Effector memory CD4-positive, alpha-beta T cell (primary cell): ENCODE measurements around the gene RALA.
A peak's percentile ranks its signal among the peaks of the same experiment; 100 is the strongest.

Experiments used
- DNase-seq, 3 donors: peaks; one replicate each; pipeline ENCODE4 v3.0.0-alpha.2; 2020
- H3K27ac ChIP-seq: 2 replicates; pipeline ENCODE4 v1.7.0; 2013; ENCODE audit warnings: mild to moderate bottlenecking, low read length, moderate library complexity; ENCODE audit not compliant: insufficient read depth, poor library complexity, severe bottlenecking
- H3K27me3 ChIP-seq: replicated peaks from 2 replicates; pipeline ENCODE4 v1.7.0; 2013; ENCODE audit warnings: mild to moderate bottlenecking, low read length; ENCODE audit not compliant: insufficient read depth, control insufficient read depth, poor library complexity, severe bottlenecking
- H3K36me3 ChIP-seq: 2 replicates; pipeline ENCODE4 v1.7.0; 2013; ENCODE audit warnings: mild to moderate bottlenecking, low read length, moderate library complexity; ENCODE audit not compliant: control insufficient read depth, insufficient read depth
- H3K4me1 ChIP-seq: 2 replicates; pipeline ENCODE4 v1.7.0; 2013; ENCODE audit warnings: low read length, mild to moderate bottlenecking; ENCODE audit not compliant: control insufficient read depth, insufficient read depth, poor library complexity, severe bottlenecking
- H3K4me3 ChIP-seq: 2 replicates; pipeline ENCODE4 v1.7.0; 2013; ENCODE audit warnings: low read length, low read depth, mild to moderate bottlenecking; ENCODE audit not compliant: insufficient read depth, poor library complexity, severe bottlenecking
- H3K9me3 ChIP-seq: 2 replicates; pipeline ENCODE4 v1.7.0; 2013; ENCODE audit warnings: mild to moderate bottlenecking, low read length, moderate library complexity; ENCODE audit not compliant: control insufficient read depth

The RALA gene

GRCh38 chr7:39592586-39592985, 30.8 kb upstream of the RALA start:
- H3K27me3 ChIP-seq: no peaks in the 10 kb centered on the region
- H3K27ac ChIP-seq: no peak overlapping the region
- H3K36me3 ChIP-seq: no peaks in the 10 kb centered on the region
- no peak for DNase-seq
- H3K4me3 ChIP-seq: no peak overlapping the region
- peaks cover 14% of the 10 kb centered on the region for H3K4me1 ChIP-seq
- no peaks in the 10 kb centered on the region for H3K9me3 ChIP-seq

GRCh38 chr7:39594988-39595620, 28.3 kb upstream of the RALA start:
- H3K4me3 ChIP-seq: no peak overlapping the region
- H3K27ac ChIP-seq: no peak overlapping the region
- no peaks in the 10 kb centered on the region for H3K27me3 ChIP-seq
- H3K36me3 ChIP-seq: no peaks in the 10 kb centered on the region
- peaks cover 2% of the 10 kb centered on the region for H3K4me1 ChIP-seq
- H3K9me3 ChIP-seq: no peaks in the 10 kb centered on the region
- no peak for DNase-seq

GRCh38 chr7:39602351-39602750, 21.0 kb upstream of the RALA start:
- Histone ChIP-seq H3K9me3 (no peaks in the 10 kb centered on the region), H3K27ac (no peak overlapping the region), H3K4me1 (peaks cover 6% of the 10 kb centered on the region), H3K27me3 (no peaks in the 10 kb centered on the region), H3K36me3 (no peaks in the 10 kb centered on the region), H3K4me3 (no peak overlapping the region)
- no peak for DNase-seq

GRCh38 chr7:39603924-39604323, 19.4 kb upstream of the RALA start:
- H3K36me3 ChIP-seq: no peaks in the 10 kb centered on the region
- peaks cover 6% of the 10 kb centered on the region for H3K4me1 ChIP-seq
- H3K27ac ChIP-seq: no peak overlapping the region
- H3K4me3 ChIP-seq: no peak overlapping the region
- DNase-seq: no peak
- H3K9me3 ChIP-seq: no peaks in the 10 kb centered on the region
- H3K27me3 ChIP-seq: no peaks in the 10 kb centered on the region

GRCh38 chr7:39605087-39605486, 18.3 kb upstream of the RALA start:
- Histone ChIP-seq H3K4me3 (no peak overlapping the region), H3K27me3 (no peaks in the 10 kb centered on the region), H3K27ac (no peak overlapping the region), H3K4me1 (peaks cover 6% of the 10 kb centered on the region), H3K9me3 (no peaks in the 10 kb centered on the region), H3K36me3 (no peaks in the 10 kb centered on the region)
- no peak for DNase-seq

GRCh38 chr7:39606352-39606751, 17.0 kb upstream of the RALA start:
- Histone ChIP-seq H3K27me3 (no peaks in the 10 kb centered on the region), H3K9me3 (no peaks in the 10 kb centered on the region), H3K36me3 (no peaks in the 10 kb centered on the region), H3K4me3 (no peak overlapping the region), H3K27ac (no peak overlapping the region), H3K4me1 (peaks cover 6% of the 10 kb centered on the region)
- no peak for DNase-seq

GRCh38 chr7:39606941-39607340, 16.4 kb upstream of the RALA start:
- no peak overlapping the region for H3K27ac ChIP-seq
- no peak for DNase-seq
- H3K9me3 ChIP-seq: no peaks in the 10 kb centered on the region
- H3K27me3 ChIP-seq: no peaks in the 10 kb centered on the region
- no peaks in the 10 kb centered on the region for H3K36me3 ChIP-seq
- H3K4me3 ChIP-seq: no peak overlapping the region
- peaks cover 6% of the 10 kb centered on the region for H3K4me1 ChIP-seq

- peaks cover 6% of the 10 kb centered on the region for H3K4me1 ChIP-seq
- H3K27me3 ChIP-seq: no peaks in the 10 kb centered on the region
- no peaks in the 10 kb centered on the region for H3K36me3 ChIP-seq
- no peak for DNase-seq
- no peaks in the 10 kb centered on the region for H3K9me3 ChIP-seq
- no peak overlapping the region for H3K4me3 ChIP-seq
- H3K27ac ChIP-seq: no peak overlapping the region
Measured at GRCh38 chr7:39607865-39608264, 15.5 kb upstream of the RALA start.

- Histone ChIP-seq H3K9me3 (no peaks in the 10 kb centered on the region), H3K4me3 (no peak overlapping the region), H3K27me3 (no peaks in the 10 kb centered on the region), H3K27ac (no peak overlapping the region), H3K4me1 (peaks cover 6% of the 10 kb centered on the region), H3K36me3 (no peaks in the 10 kb centered on the region)
- DNase-seq: no peak
Measured at GRCh38 chr7:39608278-39608677, 15.1 kb upstream of the RALA start.

- Histone ChIP-seq H3K36me3 (no peaks in the 10 kb centered on the region), H3K27ac (no peak overlapping the region), H3K9me3 (no peaks in the 10 kb centered on the region), H3K27me3 (no peaks in the 10 kb centered on the region), H3K4me3 (peak overlapping the region; percentile 11), H3K4me1 (peaks cover 6% of the 10 kb centered on the region)
- DNase-seq: no peak
Measured at GRCh38 chr7:39609113-39609934, 14.0 kb upstream of the RALA start.
